Adipocyte (in vitro differentiated cells): ENCODE data around the gene ELOVL5.

Experiments used
- DNase-seq: peaks from one replicate; pipeline ENCODE4 v3.0.0-alpha.2; 2015; ENCODE audit warnings: low read depth
- H3K27me3 ChIP-seq: replicated peaks from 2 replicates; pipeline ENCODE4 v1.7.0; 2013; ENCODE audit warnings: mild to moderate bottlenecking, low read length, moderate library complexity; ENCODE audit not compliant: control insufficient read depth, insufficient read depth
- H3K36me3 ChIP-seq: 2 replicates; pipeline ENCODE4 v1.7.0; 2013; ENCODE audit warnings: low read length, mild to moderate bottlenecking, moderate library complexity; ENCODE audit not compliant: control insufficient read depth, insufficient read depth, severe bottlenecking
- H3K4me1 ChIP-seq: 2 replicates; pipeline ENCODE4 v1.7.0; 2013; ENCODE audit warnings: mild to moderate bottlenecking, low read length, moderate library complexity; ENCODE audit not compliant: control insufficient read depth, insufficient read depth
- H3K4me3 ChIP-seq: 2 replicates; pipeline ENCODE4 v1.7.0; 2013; ENCODE audit warnings: mild to moderate bottlenecking, low read length, moderate library complexity
- H3K9ac ChIP-seq: 2 replicates; pipeline ENCODE4 v1.7.0; 2013; ENCODE audit warnings: mild to moderate bottlenecking, low read length, moderate library complexity
- H3K9me3 ChIP-seq: 2 replicates; pipeline ENCODE4 v1.7.0; 2013; ENCODE audit warnings: mild to moderate bottlenecking, low read length, moderate library complexity; ENCODE audit not compliant: control insufficient read depth

Gene ELOVL5

DNA sequence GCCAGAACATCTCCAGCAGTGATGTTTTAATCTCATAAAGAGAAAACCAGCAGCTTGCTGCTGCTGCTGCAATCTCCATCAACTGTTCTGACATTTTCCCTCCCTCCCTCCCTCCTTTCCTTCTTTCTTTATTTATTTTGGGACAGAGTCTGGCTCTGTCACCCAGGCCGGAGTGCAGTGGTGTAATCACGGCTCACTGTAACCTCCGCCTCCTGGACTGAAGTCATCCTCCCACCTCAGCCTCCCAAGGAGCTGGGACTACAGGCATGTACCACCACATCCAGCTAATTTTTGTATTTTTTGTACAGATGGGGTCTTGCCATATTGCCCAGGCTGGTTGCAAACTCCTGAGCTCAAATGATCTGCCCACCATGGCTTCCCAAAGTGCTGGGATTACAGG lies 5.7 kb downstream of the ELOVL5 start:
- H3K27me3 ChIP-seq: no peaks in the 10 kb centered on the region
- no peak overlapping the region for H3K4me3 ChIP-seq
- H3K9ac ChIP-seq: no peak overlapping the region
- no peak for DNase-seq
- H3K4me1 ChIP-seq: peaks cover 68% of the 10 kb centered on the region
- H3K36me3 ChIP-seq: peaks cover 47% of the 10 kb centered on the region
- no peaks in the 10 kb centered on the region for H3K9me3 ChIP-seq

DNA sequence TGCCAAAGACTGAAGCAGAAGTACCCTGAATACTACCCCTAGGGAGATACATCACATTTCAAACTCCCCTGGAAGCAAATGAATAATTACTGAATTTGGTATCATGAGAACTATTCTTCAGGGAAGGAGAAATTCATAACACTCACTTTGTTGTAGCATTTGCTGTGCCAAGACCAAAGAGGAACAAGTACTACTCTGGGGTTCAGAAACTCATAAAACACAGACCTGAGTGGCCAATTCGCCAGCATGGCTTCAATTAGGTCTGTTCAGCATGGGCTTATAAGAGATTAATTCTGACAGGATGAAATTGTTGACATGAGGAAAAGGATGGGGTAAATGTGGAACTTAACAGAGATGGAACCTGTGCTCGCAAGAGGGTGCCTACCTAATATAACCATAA lies 6.5 kb downstream of the ELOVL5 start:
- Histone ChIP-seq H3K9me3 (no peaks in the 10 kb centered on the region), H3K9ac (no peak overlapping the region), H3K36me3 (peaks cover 55% of the 10 kb centered on the region), H3K4me1 (peaks cover 74% of the 10 kb centered on the region), H3K4me3 (no peak overlapping the region), H3K27me3 (no peaks in the 10 kb centered on the region)
- no peak for DNase-seq

DNA sequence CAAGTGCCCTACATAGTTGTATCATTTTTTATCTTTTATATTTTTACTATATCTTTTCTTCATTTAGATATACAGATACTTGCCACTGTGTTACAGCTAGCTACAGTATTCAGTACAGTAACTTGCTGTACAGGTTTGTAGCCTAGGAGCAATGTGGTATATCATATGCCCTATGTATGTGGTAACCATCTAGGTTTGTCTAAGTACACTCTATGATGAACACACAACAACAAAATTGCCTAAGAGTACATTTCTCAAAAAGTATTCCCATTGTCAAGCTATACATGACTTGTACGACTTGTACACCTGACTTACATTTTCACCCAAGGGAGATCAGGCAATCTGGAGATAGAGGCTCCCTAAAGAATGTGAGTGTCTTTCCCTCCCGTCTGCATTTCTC lies 8.2 kb downstream of the ELOVL5 start:
- Histone ChIP-seq H3K27me3 (no peaks in the 10 kb centered on the region), H3K9ac (no peak overlapping the region), H3K4me1 (peaks cover 60% of the 10 kb centered on the region), H3K9me3 (no peaks in the 10 kb centered on the region), H3K36me3 (peaks cover 68% of the 10 kb centered on the region), H3K4me3 (no peak overlapping the region)
- no peak for DNase-seq

DNA sequence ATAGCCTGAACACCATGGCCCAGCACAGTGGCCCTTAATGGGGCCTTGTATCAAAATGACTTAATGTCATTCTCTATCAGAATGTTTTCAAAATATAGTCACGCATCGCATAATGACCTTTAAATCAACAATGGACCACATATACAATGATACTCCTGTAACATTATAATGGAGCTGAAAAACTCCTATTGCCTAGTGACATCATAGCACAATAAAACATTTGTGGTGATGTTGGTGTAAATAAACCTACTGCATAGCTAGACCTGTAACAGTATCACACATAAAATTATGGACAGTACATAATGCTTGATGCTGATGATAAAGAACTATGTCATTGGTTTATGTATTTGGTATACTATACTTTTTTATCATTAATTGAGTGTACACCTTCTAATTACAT lies 9.3 kb downstream of the ELOVL5 start:
- no peak for DNase-seq
- Histone ChIP-seq H3K9me3 (no peaks in the 10 kb centered on the region), H3K9ac (no peak overlapping the region), H3K36me3 (peaks cover 60% of the 10 kb centered on the region), H3K4me1 (peaks cover 57% of the 10 kb centered on the region), H3K27me3 (no peaks in the 10 kb centered on the region), H3K4me3 (no peak overlapping the region)

DNA sequence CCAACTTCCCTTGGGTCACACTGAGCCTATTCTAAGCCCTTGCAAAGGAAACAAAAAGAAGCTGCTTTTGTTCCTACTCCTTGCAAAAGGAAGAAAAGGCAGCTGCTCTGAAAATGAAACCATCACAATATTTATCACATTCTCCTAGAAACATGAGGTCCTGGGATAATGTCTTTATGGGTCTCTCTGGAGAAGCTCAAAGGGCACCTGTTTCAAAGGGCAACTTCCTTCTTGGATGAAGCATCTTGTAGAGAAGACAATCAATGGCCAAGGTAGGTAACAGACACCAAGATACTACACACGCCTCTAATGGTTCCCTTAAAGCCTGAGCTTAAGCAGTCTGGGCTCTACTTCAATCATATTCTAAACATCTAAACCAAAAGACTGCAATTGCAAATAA lies 10.4 kb downstream of the ELOVL5 start:
- Histone ChIP-seq H3K27me3 (no peaks in the 10 kb centered on the region), H3K4me1 (peaks cover 46% of the 10 kb centered on the region), H3K4me3 (no peak overlapping the region), H3K9me3 (no peaks in the 10 kb centered on the region), H3K9ac (no peak overlapping the region), H3K36me3 (peaks cover 52% of the 10 kb centered on the region)
- no peak for DNase-seq

DNA sequence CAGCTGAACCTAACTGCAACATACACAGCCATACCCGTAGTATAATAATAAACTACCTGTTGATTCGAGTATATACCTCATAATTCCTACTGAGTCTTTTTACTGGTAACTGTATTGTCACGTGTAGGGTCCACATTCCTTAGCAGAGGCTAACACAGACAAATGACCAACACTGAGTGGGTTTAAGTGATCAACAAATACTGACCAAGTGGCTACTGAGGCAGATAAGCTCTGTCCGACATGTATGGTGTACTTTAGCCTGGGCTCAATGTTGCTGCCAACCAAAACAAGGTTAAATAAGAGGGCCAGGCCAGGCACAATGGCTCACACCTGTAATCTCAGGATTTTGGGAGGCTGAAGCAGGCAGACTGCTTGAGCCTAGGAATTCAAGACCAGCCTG lies 12.7 kb downstream of the ELOVL5 start:
- no peak overlapping the region for H3K4me3 ChIP-seq
- no peak for DNase-seq
- peaks cover 26% of the 10 kb centered on the region for H3K4me1 ChIP-seq
- no peak overlapping the region for H3K9ac ChIP-seq
- peaks cover 61% of the 10 kb centered on the region for H3K36me3 ChIP-seq
- H3K27me3 ChIP-seq: no peaks in the 10 kb centered on the region
- no peaks in the 10 kb centered on the region for H3K9me3 ChIP-seq

DNA sequence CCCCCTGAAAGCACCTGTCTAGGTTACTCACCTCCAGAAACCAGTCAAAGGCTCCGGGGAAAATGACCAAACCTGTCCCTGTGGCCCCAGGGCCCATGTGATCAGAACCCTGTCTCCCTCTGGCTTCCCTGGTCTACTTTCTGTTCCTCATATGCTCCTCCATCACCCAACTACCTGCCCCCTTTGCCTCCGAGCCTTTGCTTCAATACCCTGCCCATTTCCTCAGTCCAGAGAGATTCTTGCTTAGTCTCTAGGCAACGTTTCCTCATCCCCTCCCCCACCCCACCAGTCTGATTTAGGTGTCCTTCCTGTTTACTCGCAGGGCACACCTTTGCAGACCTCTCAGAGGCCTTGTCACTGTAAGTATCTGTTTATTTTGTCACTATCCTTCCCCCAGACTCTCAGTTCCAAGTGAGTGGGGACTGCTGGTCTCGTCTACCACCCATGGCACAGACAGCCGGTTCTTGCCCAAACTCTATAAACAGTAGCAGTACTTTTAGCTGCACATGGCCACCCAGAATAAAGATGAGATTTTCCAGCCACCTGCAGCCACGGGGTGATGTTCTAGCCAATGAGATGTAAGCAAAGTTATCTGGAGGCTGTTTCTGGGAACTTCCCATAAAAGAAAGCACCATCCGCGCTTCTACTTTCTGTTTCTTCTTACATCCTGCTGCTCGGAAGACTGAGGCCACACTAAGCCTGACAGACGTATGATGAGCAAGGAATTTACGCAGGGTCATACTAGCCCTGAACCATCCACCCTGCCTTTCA lies 13.3 kb downstream of the ELOVL5 start:
- no peak overlapping the region for H3K4me3 ChIP-seq
- peaks cover 19% of the 10 kb centered on the region for H3K4me1 ChIP-seq
- H3K36me3 ChIP-seq: peaks cover 57% of the 10 kb centered on the region
- H3K9ac ChIP-seq: no peak overlapping the region
- H3K27me3 ChIP-seq: no peaks in the 10 kb centered on the region
- H3K9me3 ChIP-seq: no peaks in the 10 kb centered on the region
- no peak for DNase-seq

DNA sequence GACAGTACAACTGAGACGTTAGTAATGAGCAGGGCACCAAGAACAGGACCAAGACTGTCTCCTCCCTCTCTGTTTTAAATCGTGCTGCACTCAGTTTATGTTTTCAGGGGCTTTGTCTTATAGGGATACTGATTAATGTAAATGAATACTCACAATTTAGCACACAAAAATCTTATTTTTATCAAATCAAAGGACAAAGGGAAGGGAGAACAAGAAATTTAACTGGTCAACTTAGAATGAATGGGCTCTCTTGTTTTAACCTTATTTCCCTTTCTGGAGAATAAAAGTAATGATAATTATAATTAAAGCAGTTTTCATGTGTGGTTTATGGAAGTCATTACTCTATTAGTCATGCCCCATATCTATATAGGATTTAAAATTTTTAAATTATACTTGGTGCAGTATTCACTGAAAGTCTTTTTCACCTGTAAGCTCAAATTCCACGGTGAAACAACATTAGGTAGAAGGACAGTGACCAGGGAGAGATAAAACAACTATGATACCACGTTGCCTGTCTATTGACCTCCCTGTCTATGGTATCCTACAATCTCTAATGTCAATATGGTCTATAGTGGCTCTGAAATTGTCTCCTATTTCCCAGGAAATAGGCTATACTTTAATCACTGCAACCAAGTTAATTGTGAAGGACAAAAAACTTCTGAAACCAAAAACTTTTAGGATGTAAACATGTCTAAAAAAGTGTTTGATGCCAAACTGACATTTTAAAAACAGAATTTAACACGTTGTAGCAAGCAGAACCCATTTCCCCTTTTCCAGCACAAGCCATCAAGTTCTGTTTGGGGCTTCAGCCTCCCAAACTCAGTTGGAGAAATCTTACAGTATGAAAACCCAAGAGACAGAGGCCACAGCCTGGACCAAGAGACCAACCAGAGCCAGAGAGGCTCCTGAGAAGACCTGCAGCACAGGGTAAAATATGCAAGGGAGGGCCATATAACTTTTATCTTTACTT lies 15.0 kb downstream of the ELOVL5 start:
- DNase-seq: no peak
- Histone ChIP-seq H3K4me1 (peaks cover 18% of the 10 kb centered on the region), H3K9ac (no peak overlapping the region), H3K9me3 (no peaks in the 10 kb centered on the region), H3K4me3 (no peak overlapping the region), H3K36me3 (peaks cover 63% of the 10 kb centered on the region), H3K27me3 (no peaks in the 10 kb centered on the region)

DNA sequence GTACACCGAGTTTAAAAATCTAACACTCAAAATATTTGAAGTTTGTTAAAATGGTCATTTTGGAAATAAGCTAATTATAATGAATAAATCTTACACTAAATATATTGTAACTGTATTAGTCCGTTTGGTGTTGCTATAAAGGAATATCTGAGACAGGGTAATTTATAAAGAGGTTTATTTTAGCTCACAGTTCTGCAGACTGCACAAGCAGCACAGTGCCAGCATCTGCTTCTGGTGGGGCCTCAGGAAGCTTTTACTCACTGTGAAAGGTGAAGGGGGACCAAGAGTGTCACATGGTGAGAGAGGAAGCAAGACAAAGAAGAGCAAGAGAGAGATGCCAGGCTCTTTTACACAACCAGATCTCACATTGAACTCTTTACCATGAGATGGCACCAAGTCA lies 17.1 kb downstream of the ELOVL5 start:
- Histone ChIP-seq H3K4me3 (no peak overlapping the region), H3K4me1 (peaks cover 29% of the 10 kb centered on the region), H3K27me3 (no peaks in the 10 kb centered on the region), H3K36me3 (peaks cover 45% of the 10 kb centered on the region), H3K9ac (no peak overlapping the region), H3K9me3 (no peaks in the 10 kb centered on the region)
- no peak for DNase-seq

DNA sequence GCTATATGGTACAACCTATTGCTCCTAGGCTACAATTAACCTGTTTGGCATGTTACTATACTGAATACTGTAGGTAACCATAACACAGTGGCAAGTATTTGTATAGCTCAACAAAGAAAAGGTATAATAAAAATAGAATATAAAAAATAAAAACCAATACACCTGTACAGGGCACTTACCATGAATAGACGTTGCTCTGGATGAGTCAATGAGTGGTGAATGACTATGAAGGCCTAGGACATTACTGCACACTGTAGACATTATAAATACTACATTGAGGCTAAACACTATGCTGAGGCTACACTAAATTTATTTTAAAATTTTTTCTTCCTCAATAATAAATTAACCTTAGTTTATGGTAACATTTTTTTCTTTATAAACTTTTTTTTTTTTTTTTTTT lies 18.6 kb downstream of the ELOVL5 start:
- Histone ChIP-seq H3K4me3 (no peak overlapping the region), H3K4me1 (peaks cover 40% of the 10 kb centered on the region), H3K27me3 (no peaks in the 10 kb centered on the region), H3K36me3 (peaks cover 31% of the 10 kb centered on the region), H3K9ac (no peak overlapping the region), H3K9me3 (no peaks in the 10 kb centered on the region)
- no peak for DNase-seq

DNA sequence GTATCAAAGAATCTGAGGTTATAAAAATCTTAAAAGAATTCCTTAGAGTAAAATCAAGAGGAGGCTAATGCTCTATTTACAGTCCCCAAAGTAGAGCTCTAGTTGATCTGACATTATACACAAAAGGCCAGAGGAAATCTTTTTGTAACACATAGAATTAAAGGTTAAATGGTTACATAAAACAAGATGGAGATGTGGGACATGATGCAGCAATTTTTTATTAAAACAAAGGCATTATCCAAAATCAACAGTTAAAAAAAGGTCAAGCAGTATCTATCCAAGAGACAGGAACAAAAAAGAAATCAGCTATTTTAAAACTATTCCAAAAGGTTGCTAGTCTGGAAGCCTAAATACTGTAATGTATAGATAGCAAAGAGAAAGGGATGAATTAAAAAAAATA lies 20.4 kb downstream of the ELOVL5 start:
- no peak for DNase-seq
- no peaks in the 10 kb centered on the region for H3K27me3 ChIP-seq
- peaks cover 36% of the 10 kb centered on the region for H3K4me1 ChIP-seq
- peak overlapping the region; percentile 17 for H3K9ac ChIP-seq
- peaks cover 34% of the 10 kb centered on the region for H3K36me3 ChIP-seq
- no peaks in the 10 kb centered on the region for H3K9me3 ChIP-seq
- no peak overlapping the region for H3K4me3 ChIP-seq
